Activated T-cell treated with anti-CD3 and anti-CD28 coated beads, Interleukin-2, amount 50 U/mL, for 24 hours (primary cell): Measurements from ENCODE around the gene RAB40B.
A peak's percentile ranks its signal among the peaks of the same experiment; 100 is the strongest.

ENCODE experiments used
- DNase-seq: peaks from one replicate; pipeline ENCODE4 v3.0.0-alpha.2; 2020
- H3K27ac Mint-ChIP-seq: 2 replicates; pipeline ENCODE4 v1.8.0; 2020; ENCODE audit warnings: mild to moderate bottlenecking, mixed read lengths
- H3K27me3 Mint-ChIP-seq: 2 replicates; pipeline ENCODE4 v1.8.0; 2020; ENCODE audit warnings: mixed read lengths
- H3K36me3 Mint-ChIP-seq: 2 replicates; pipeline ENCODE4 v1.8.0; 2020; ENCODE audit warnings: low read depth, mixed read lengths
- H3K4me1 Mint-ChIP-seq: 2 replicates; pipeline ENCODE4 v1.8.0; 2020; ENCODE audit warnings: low read depth, mixed read lengths
- H3K4me3 Mint-ChIP-seq: 2 replicates; pipeline ENCODE4 v1.8.0; 2020; ENCODE audit warnings: mild to moderate bottlenecking, moderate library complexity, mixed read lengths
- H3K9me3 Mint-ChIP-seq: 2 replicates; pipeline ENCODE4 v1.8.0; 2020; ENCODE audit warnings: mixed read lengths

The RAB40B gene

GRCh38 chr17:82619211-82619610, 79.3 kb downstream of the RAB40B start:
- DNase-seq, result no peak
- no peaks in the 10 kb centered on the region for H3K27me3 Mint-ChIP-seq
- no peaks in the 10 kb centered on the region for H3K4me1 Mint-ChIP-seq
- H3K27ac Mint-ChIP-seq, result no peak overlapping the region
- H3K9me3 Mint-ChIP-seq, result no peaks in the 10 kb centered on the region
- peaks cover 91% of the 10 kb centered on the region for H3K36me3 Mint-ChIP-seq
- no peak overlapping the region for H3K4me3 Mint-ChIP-seq

DNA sequence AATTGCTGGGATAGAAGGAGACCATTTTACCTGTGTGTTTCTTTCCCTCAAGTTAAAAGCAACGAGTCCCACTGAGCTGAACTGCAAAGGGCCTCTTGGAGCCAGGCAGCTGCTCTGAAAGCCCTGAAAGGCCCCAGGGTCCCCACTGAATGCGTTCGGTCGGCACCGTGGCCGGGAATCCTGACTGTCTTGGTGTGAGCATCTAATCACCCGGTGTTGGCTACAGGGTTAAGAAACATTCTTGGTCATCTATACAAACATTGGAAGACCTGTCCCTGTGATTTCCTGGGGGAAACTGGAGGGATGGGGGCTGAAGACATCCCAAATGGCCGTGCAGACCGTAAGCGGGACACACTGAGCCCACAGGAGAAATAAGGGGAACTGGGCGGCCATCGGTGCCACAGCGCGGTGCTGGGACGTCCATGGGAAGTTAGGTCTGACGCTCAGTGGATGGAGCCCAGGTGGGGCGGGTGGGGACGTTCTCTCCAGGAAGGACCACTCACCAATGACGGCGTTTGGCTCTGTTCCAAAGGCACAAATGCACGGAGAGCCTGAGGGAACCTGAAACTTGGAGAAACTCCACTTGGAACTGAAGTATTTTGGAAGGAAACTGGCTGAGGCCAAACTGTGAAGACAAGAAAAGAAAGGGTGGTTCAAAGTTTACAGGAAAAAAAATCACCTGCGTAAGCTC, 82.3 kb downstream of the RAB40B start:
- no peak overlapping the region for H3K4me3 Mint-ChIP-seq
- H3K9me3 Mint-ChIP-seq, result no peaks in the 10 kb centered on the region
- DNase-seq, result no peak
- H3K36me3 Mint-ChIP-seq, result peaks cover 89% of the 10 kb centered on the region
- H3K4me1 Mint-ChIP-seq, result no peaks in the 10 kb centered on the region
- H3K27me3 Mint-ChIP-seq, result no peaks in the 10 kb centered on the region
- no peak overlapping the region for H3K27ac Mint-ChIP-seq

- no peaks in the 10 kb centered on the region for H3K27me3 Mint-ChIP-seq
- peak overlapping the region; percentile 47 for H3K27ac Mint-ChIP-seq
- no peaks in the 10 kb centered on the region for H3K9me3 Mint-ChIP-seq
- peaks cover 82% of the 10 kb centered on the region for H3K36me3 Mint-ChIP-seq
- H3K4me3 Mint-ChIP-seq, result no peak overlapping the region
- DNase-seq, result no peak
- H3K4me1 Mint-ChIP-seq, result no peaks in the 10 kb centered on the region
Observed at GRCh38 chr17:82615084-82616020, 83.1 kb downstream of the RAB40B start.

GRCh38 chr17:82614095-82614631, 84.3 kb downstream of the RAB40B start:
- no peak overlapping the region for H3K27ac Mint-ChIP-seq
- H3K4me3 Mint-ChIP-seq, result no peak overlapping the region
- DNase-seq, result no peak
- H3K4me1 Mint-ChIP-seq, result no peaks in the 10 kb centered on the region
- H3K9me3 Mint-ChIP-seq, result no peaks in the 10 kb centered on the region
- no peaks in the 10 kb centered on the region for H3K27me3 Mint-ChIP-seq
- peaks cover 81% of the 10 kb centered on the region for H3K36me3 Mint-ChIP-seq

- DNase-seq, result no peak
- H3K27me3 Mint-ChIP-seq, result no peaks in the 10 kb centered on the region
- H3K9me3 Mint-ChIP-seq, result no peaks in the 10 kb centered on the region
- H3K27ac Mint-ChIP-seq, result peak overlapping the region; percentile 7
- no peak overlapping the region for H3K4me3 Mint-ChIP-seq
- H3K36me3 Mint-ChIP-seq, result peaks cover 79% of the 10 kb centered on the region
- no peaks in the 10 kb centered on the region for H3K4me1 Mint-ChIP-seq
Observed at GRCh38 chr17:82613283-82614094, 85.0 kb downstream of the RAB40B start.

GRCh38 chr17:82611140-82612058, 87.1 kb downstream of the RAB40B start:
- peaks cover 74% of the 10 kb centered on the region for H3K36me3 Mint-ChIP-seq
- no peaks in the 10 kb centered on the region for H3K27me3 Mint-ChIP-seq
- H3K4me1 Mint-ChIP-seq, result no peaks in the 10 kb centered on the region
- no peak overlapping the region for H3K4me3 Mint-ChIP-seq
- DNase-seq, result no peak
- H3K9me3 Mint-ChIP-seq, result no peaks in the 10 kb centered on the region
- H3K27ac Mint-ChIP-seq, result peak overlapping the region; percentile 33

DNA sequence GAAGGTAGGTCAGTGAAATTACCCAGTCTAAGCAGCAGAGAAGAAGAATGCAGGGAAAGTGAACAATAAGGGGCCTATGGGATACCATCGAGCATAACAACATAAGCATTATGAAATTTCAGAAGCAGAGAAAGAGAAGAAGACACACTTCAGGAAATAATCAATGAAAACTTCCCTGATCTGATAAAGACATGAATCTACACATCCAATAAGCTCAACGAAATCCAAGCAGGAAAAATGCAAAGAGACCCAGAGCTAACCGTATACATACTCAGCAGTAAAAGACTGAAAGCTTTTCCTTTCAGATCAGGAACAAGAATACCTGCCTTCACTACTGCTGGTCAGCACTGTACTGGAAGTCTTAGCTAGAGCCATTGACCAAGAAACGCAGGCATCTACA, 88.8 kb downstream of the RAB40B start:
- H3K4me3 Mint-ChIP-seq, result no peak overlapping the region
- no peaks in the 10 kb centered on the region for H3K9me3 Mint-ChIP-seq
- H3K27ac Mint-ChIP-seq, result peak overlapping the region; percentile 74
- H3K4me1 Mint-ChIP-seq, result no peaks in the 10 kb centered on the region
- H3K27me3 Mint-ChIP-seq, result no peaks in the 10 kb centered on the region
- peaks cover 74% of the 10 kb centered on the region for H3K36me3 Mint-ChIP-seq
- no peak for DNase-seq

GRCh38 chr17:82608816-82609215, 89.7 kb downstream of the RAB40B start:
- H3K4me3 Mint-ChIP-seq, result no peak overlapping the region
- H3K4me1 Mint-ChIP-seq, result peaks cover 5% of the 10 kb centered on the region
- peaks cover 76% of the 10 kb centered on the region for H3K36me3 Mint-ChIP-seq
- H3K27me3 Mint-ChIP-seq, result no peaks in the 10 kb centered on the region
- H3K9me3 Mint-ChIP-seq, result no peaks in the 10 kb centered on the region
- H3K27ac Mint-ChIP-seq, result peak overlapping the region; percentile 71
- DNase-seq, result no peak

GRCh38 chr17:82605939-82606600, 92.4 kb downstream of the RAB40B start:
- H3K27ac Mint-ChIP-seq, result peak overlapping the region; percentile 44
- H3K4me1 Mint-ChIP-seq, result peaks cover 16% of the 10 kb centered on the region
- no peaks in the 10 kb centered on the region for H3K9me3 Mint-ChIP-seq
- no peaks in the 10 kb centered on the region for H3K27me3 Mint-ChIP-seq
- no peak for DNase-seq
- no peak overlapping the region for H3K4me3 Mint-ChIP-seq
- peaks cover 80% of the 10 kb centered on the region for H3K36me3 Mint-ChIP-seq
